Hematopoietic multipotent progenitor cell treated with erythropoietin and hydrocortisone succinate and interleukin-3 and kit ligand, for 6 days (in vitro differentiated cells): ENCODE data around the gene CRISPLD2.
A peak's percentile ranks its signal among the peaks of the same experiment; 100 is the strongest.
"Not testable (repeated sequence)": the region's sequence is repeated elsewhere in the genome, so short reads cannot be mapped to it uniquely, and the experiment has no call there.

Experiments used
- DNase-seq: peaks from one replicate; pipeline ENCODE4 v3.0.0-alpha.2; 2015

CRISPLD2 gene

DNA sequence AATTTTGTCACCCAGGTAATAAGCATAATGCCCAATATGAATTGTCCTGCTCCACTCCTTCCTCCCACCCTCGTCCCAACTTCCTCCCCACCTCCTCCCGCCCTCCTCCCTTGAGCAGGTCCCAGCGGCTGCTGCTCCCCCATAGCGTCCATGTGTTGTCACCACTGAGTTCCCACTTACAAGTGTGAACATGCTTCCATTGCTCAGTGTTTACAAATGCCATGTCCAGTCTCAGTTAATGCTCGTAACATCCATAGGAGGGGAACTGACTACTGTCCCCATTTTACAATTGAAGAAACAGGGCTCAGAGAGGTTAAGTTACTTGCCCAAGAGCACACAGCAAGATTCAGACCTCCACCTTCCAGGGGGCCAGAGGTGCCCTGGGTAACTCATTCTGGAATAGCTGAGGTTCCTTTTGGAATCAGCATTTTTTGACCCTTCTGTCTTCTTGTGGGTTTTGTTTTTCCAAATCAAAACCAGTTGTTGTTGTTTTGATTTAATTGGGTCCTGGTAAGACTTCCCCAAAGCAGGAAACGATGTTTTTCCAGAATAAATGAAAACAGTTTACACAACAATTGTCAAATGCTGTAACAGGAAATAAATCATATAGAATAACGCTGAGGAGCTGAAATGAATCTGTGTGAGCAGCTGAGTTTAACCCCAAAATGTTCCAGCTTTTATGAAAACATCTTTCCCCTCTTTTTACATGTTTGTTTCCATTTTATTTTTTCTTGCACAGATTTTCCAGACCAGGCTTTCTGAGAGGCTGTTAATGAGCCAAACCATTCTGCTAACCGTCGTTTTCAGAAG is 117.6 kb downstream of the CRISPLD2 start:
- no peak for DNase-seq

- DNase-seq = not testable (repeated sequence)
These were observed 118.8 kb downstream of the CRISPLD2 start for GRCh38 chr16:84938616-84939015.

- DNase-seq = no peak
These were observed 121.1 kb downstream of the CRISPLD2 start for GRCh38 chr16:84940670-84941551.

DNA sequence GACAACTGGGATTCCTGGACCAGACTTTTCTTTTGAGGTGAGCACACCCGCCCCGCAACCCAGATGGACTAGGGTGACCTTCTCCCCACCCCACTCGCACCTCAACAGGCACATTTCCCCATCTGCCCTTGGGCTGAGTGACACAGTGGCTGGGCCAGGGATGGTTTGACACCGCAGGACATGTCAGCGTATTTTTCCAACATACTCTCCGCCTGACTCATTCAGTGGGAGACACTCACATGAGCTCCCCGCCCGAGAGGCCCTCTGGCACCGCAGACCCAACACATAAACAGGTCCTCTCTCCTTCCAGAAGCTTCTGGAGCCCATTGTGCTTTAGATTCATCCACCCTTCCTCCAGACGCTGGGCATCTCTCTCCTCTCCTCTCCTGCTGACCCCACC is 122.1 kb downstream of the CRISPLD2 start:
- DNase-seq = no peak

DNA sequence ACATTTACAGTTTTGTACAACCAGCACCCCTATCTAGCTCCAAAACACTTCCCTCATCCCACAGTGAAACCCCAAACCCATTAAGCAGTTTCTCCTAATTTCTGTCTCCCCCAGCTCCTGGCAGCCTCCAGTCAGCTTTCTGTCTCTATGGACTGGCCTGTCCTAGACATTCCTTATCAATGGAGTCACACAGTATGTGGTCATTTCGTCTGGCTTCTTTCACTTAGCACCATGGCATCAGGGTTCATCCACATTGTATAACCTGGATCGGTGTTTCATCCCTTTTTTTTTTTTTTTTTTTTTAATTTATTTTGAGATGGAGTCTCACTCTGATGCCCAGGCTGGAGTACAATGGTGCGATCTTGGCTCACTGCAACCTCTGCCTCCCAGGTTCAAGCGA is 123.0 kb downstream of the CRISPLD2 start:
- no peak for DNase-seq

- no peak for DNase-seq
These were observed 123.8 kb downstream of the CRISPLD2 start for GRCh38 chr16:84943620-84944019.

DNA sequence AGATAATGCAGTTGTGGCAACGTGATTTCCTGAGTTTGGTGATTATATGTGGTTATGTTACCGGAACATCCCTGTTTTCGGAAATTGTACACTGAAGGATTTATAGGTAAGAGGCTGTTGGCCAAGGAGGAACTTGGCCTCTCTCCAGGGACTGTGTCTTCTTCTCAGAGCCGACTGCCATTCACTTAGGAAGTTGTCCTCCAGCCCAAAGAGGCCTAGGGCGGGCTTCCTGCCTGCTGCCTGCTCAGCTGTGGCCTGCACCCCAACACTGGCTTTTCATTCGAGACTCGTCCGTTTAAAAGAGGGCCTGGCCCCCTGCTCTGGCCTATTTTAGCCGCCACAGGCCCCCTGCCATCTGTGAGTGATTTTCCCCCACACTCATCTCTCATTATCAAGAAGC is 127.2 kb downstream of the CRISPLD2 start:
- DNase-seq = peak; percentile 73

- DNase-seq = no peak
These were observed 128.4 kb downstream of the CRISPLD2 start for GRCh38 chr16:84947996-84948850.

DNA sequence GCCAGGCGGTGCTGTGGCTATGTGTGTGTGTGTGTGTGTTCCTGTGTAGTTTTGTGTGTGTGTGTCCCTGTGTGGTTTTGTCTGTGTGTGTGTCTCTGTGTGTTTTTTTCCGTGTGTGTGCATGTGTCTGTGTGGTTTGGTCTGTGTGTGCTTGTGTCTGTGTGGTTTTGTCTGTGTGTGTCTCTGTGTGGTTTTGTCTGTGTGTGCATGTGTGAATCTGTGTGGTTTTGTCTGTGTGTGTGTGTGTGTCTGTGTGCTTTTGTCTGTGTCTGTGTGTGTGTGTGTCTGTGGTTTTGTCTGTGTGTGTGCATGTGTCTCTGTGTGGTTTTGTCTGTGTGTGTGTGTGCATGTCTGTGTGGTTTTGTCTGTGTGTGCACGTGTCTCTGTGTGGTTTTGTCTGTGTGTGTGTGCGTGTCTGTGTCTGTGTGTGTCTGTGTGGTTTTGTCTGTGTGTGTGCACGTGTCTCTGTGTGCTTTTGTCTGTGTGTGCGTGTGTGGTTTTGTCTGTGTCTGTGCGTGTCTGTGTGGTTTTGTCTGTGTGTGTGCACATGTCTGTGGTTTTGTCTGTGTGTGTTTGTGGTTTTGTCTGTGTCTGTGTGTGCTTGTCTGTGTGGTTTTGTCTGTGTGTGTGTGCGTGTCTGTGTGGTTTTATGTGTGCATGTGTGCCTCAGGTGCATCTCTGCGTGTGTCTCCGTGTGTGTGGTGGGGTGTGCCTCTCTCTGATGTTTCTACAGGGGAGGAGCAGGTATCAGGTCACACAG is 129.2 kb downstream of the CRISPLD2 start:
- no peak for DNase-seq

GRCh38 chr16:84949772-84950436 is 130.1 kb downstream of the CRISPLD2 start:
- no peak for DNase-seq

DNA sequence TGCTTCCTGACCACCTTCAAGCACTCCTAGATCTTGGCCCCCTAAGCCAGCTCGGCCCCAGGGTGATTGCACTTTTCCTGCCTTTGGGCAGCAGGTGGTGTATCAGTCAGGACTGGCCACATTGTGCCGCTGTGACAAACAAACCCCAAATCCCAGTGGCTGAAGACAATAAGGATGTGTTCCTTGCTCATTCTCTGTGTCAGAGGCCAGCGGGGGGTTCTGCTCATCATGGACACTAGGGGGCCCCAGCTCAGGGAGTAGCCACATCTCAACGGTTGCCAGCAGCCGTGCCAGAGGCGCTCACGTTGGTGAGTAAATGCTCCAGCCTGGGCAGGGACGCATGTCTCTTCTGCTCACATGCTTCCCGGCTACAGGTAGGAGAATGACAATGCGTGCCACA is 131.1 kb downstream of the CRISPLD2 start:
- DNase-seq = peak; percentile 82

- DNase-seq = peak; percentile 96
These were observed 132.8 kb downstream of the CRISPLD2 start for GRCh38 chr16:84952335-84953189.

- peak; percentile 46 for DNase-seq
These were observed 133.5 kb downstream of the CRISPLD2 start for GRCh38 chr16:84953190-84953746.

- no peak for DNase-seq
These were observed 135.6 kb downstream of the CRISPLD2 start for GRCh38 chr16:84955427-84955826.

DNA sequence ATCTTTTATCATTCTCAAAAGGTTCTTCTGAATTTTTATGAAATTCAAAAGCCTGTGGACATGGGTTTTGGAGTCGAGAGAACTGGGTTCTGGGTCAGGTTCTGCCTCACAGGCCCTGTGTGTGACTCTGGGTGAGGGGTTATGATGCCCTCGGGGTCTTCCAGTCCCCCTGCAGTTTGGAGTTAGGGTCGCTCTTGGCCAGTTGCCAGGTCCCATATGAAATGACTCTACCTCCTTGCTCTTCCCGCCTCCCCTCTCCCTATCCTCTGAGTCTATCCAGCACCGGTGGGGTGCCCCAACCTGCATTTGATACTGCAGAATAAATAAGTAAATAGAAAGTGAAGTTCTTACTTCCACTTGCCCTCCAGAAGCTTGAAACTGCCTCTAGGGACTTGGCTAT is 137.4 kb downstream of the CRISPLD2 start:
- DNase-seq = no peak

- no peak for DNase-seq
These were observed 138.0 kb downstream of the CRISPLD2 start for GRCh38 chr16:84957792-84958191.
